ENCODE results near the gene RFX8. TPM values are rescaled to one million over a fixed set of nuclear protein-coding genes. Genes with fewer than 3 reads are reported as not detected.

The RFX8 gene
- total RNA-seq, 1 donor from 2014 or later = not detected

GRCh38 chr2:101362316-101362715 is 112.6 kb downstream of the RFX8 start:
- intact Hi-C loops (cut with DNase I) = no loop called here
- ATAC-seq = no peak
- no peak for TF ChIP-seq CTCF (IDR thresholded peaks at IDR 0.05)
- Histone ChIP-seq H3K27ac (no peak overlapping the region), H3K4me3 (no peak overlapping the region), H3K27me3 (no peaks in the 10 kb centered on the region), H3K36me3 (no peaks in the 10 kb centered on the region), H3K4me1 (no peaks in the 10 kb centered on the region), H3K9me3 (no peaks in the 10 kb centered on the region)
- DNase-seq = no peak

- DNase-seq (no peak), ATAC-seq (peak; percentile 65)
- Histone ChIP-seq H3K27ac (no peak overlapping the region), H3K9me3 (no peaks in the 10 kb centered on the region), H3K4me3 (no peak overlapping the region), H3K36me3 (no peaks in the 10 kb centered on the region), H3K27me3 (no peaks in the 10 kb centered on the region), H3K4me1 (no peaks in the 10 kb centered on the region)
- intact Hi-C loops (cut with DNase I) = no loop called here
- TF ChIP-seq CTCF (IDR thresholded peaks at IDR 0.05) = no peak
These were observed 113.4 kb downstream of the RFX8 start for GRCh38 chr2:101361522-101361921.

- no peak overlapping the region for H3K4me3 ChIP-seq
These were observed 113.8 kb downstream of the RFX8 start for GRCh38 chr2:101361121-101361520.

GRCh38 chr2:101360232-101360631 is 114.7 kb downstream of the RFX8 start:
- H3K4me1 ChIP-seq = no peaks in the 10 kb centered on the region
- intact Hi-C loops (cut with DNase I) = no loop called here
- ATAC-seq (no peak), DNase-seq (no peak)
- no peak overlapping the region for H3K27ac ChIP-seq
- no peaks in the 10 kb centered on the region for H3K9me3 ChIP-seq
- TF ChIP-seq CTCF (IDR thresholded peaks at IDR 0.05) = no peak
- H3K4me3 ChIP-seq = no peak overlapping the region
- no peaks in the 10 kb centered on the region for H3K36me3 ChIP-seq
- no peaks in the 10 kb centered on the region for H3K27me3 ChIP-seq

More at GRCh38 chr2:101361121-101361520, 113.8 kb downstream of the RFX8 start:
- no peak overlapping the region for H3K27ac ChIP-seq
- no peaks in the 10 kb centered on the region for H3K27me3 ChIP-seq
- DNase-seq (no peak), ATAC-seq (peak; percentile 74)
- intact Hi-C loops (cut with DNase I) = no loop called here
- no peaks in the 10 kb centered on the region for H3K36me3 ChIP-seq
- no peak for TF ChIP-seq CTCF (IDR thresholded peaks at IDR 0.05)
- H3K9me3 ChIP-seq = no peaks in the 10 kb centered on the region
- no peaks in the 10 kb centered on the region for H3K4me1 ChIP-seq

- Histone ChIP-seq H3K27ac (no peak overlapping the region), H3K4me1 (no peaks in the 10 kb centered on the region), H3K27me3 (no peaks in the 10 kb centered on the region), H3K36me3 (no peaks in the 10 kb centered on the region), H3K4me3 (no peak overlapping the region), H3K9me3 (no peaks in the 10 kb centered on the region)
- no peak for TF ChIP-seq CTCF (IDR thresholded peaks at IDR 0.05)
- ATAC-seq (no peak), DNase-seq (no peak)
- intact Hi-C loops (cut with DNase I) = no loop called here
These were observed 115.4 kb downstream of the RFX8 start for GRCh38 chr2:101359410-101359954.

GRCh38 chr2:101357376-101357775 is 117.5 kb downstream of the RFX8 start:
- intact Hi-C loops (cut with DNase I) = no loop called here
- H3K4me3 ChIP-seq = no peak overlapping the region
- no peaks in the 10 kb centered on the region for H3K27me3 ChIP-seq
- H3K9me3 ChIP-seq = no peaks in the 10 kb centered on the region
- TF ChIP-seq CTCF (IDR thresholded peaks at IDR 0.05) = no peak
- H3K36me3 ChIP-seq = no peaks in the 10 kb centered on the region
- no peak overlapping the region for H3K27ac ChIP-seq
- DNase-seq = no peak
- H3K4me1 ChIP-seq = no peaks in the 10 kb centered on the region
- ATAC-seq = no peak
